GM10248 (cell line): Measurements from ENCODE around the gene FAM20C.

Experiments used
- CTCF ChIA-PET: fragments of 300-600 bp; sonication (Branson Sonifier 250); formaldehyde crosslinking; extraction: SDS; loops from one replicate; lab custom pipeline; 2021; ENCODE audit warnings: antibody characterized with exemption; lab: Yijun Ruan, JAX
- POLR2A ChIA-PET: fragments of 350-650 bp; sonication (Branson Sonifier 250); formaldehyde crosslinking; extraction: SDS; loops from one replicate; lab custom pipeline; 2020; ENCODE audit warnings: antibody characterized with exemption; lab: Yijun Ruan, JAX
- DNase-seq: peaks from one replicate; pipeline ENCODE4 v3.0.0; 2012; ENCODE audit errors: extremely low spot score
- CTCF ChIP-seq: IDR thresholded peaks from 2 replicates; pipeline ENCODE4 v1.5.1; 2012; ENCODE audit warnings: mild to moderate bottlenecking, low read depth; ENCODE audit errors: extremely low read depth, missing control alignments, control extremely low read depth

Gene FAM20C

GRCh38 chr7:220151-220841, 27.9 kb downstream of the FAM20C start:
- no peak for DNase-seq
- CTCF ChIA-PET = no interaction called here

GRCh38 chr7:221978-222715, 29.8 kb downstream of the FAM20C start:
- ChIA-PET POLR2A (no interaction called here), CTCF (no interaction called here)
- no peak for TF ChIP-seq CTCF
- DNase-seq = no peak

More at GRCh38 chr7:220151-220841, 27.9 kb downstream of the FAM20C start:
- POLR2A ChIA-PET = no interaction called here
- no peak for TF ChIP-seq CTCF

- ChIA-PET POLR2A (no interaction called here), CTCF (no interaction called here)
- no peak for TF ChIP-seq CTCF
- DNase-seq = no peak
Observed at GRCh38 chr7:222716-223041, 30.3 kb downstream of the FAM20C start.

- no peak for DNase-seq
- TF ChIP-seq CTCF = no peak
- CTCF ChIA-PET = no interaction called here
- POLR2A ChIA-PET = no interaction called here
Observed at GRCh38 chr7:223118-223800, 30.9 kb downstream of the FAM20C start.

GRCh38 chr7:223861-224260, 31.5 kb downstream of the FAM20C start:
- no peak for DNase-seq
- CTCF ChIA-PET = no interaction called here
- no peak for TF ChIP-seq CTCF
- POLR2A ChIA-PET = no interaction called here

- TF ChIP-seq CTCF = no peak
- ChIA-PET POLR2A (no interaction called here), CTCF (no interaction called here)
- DNase-seq = no peak
Observed at GRCh38 chr7:226281-226895, 34.0 kb downstream of the FAM20C start.
